Osteoblast (primary cell): ENCODE measurements around the gene TAF10. TPM values are rescaled to one million over a fixed set of nuclear protein-coding genes. Genes with fewer than 3 reads are reported as not detected.

ENCODE experiments used
- DNase-seq: peaks from one replicate; pipeline ENCODE4 v3.0.0; 2011; ENCODE audit warnings: low spot score, mixed read lengths; ENCODE audit not compliant: insufficient read length; ENCODE audit errors: missing footprints
- H2AFZ ChIP-seq: 2 replicates; pipeline ENCODE4 v1.6.0; 2011; ENCODE audit warnings: mild to moderate bottlenecking, low read length
- H3K27ac ChIP-seq: 2 replicates; pipeline ENCODE4 v1.5.1; 2011; ENCODE audit warnings: mild to moderate bottlenecking, low read depth, low read length, moderate library complexity
- H3K27me3 ChIP-seq: 2 replicates; pipeline ENCODE4 v1.6.0; 2012; ENCODE audit warnings: mild to moderate bottlenecking, control low read depth, inconsistent platforms, low read length, moderate library complexity; ENCODE audit not compliant: insufficient read depth
- H3K36me3 ChIP-seq: 2 replicates; pipeline ENCODE4 v1.5.1; 2011; ENCODE audit warnings: mild to moderate bottlenecking, low read length, control low read depth, moderate library complexity; ENCODE audit not compliant: insufficient read depth
- H3K4me1 ChIP-seq: 2 replicates; pipeline ENCODE4 v1.5.1; 2011; ENCODE audit warnings: mild to moderate bottlenecking, low read length, control low read depth, moderate library complexity; ENCODE audit not compliant: insufficient read depth
- H3K4me2 ChIP-seq: 2 replicates; pipeline ENCODE4 v1.6.0; 2011; ENCODE audit warnings: mild to moderate bottlenecking, low read length; ENCODE audit not compliant: insufficient read depth
- H3K4me3 ChIP-seq: fragments of 200-600 bp; sonication (generic); 3 replicates; pipeline ENCODE4 v1.5.1; 2012; ENCODE audit warnings: mild to moderate bottlenecking, low read length, inconsistent platforms; ENCODE audit not compliant: insufficient read depth
- H3K79me2 ChIP-seq: 2 replicates; pipeline ENCODE4 v1.6.0; 2012; ENCODE audit warnings: mild to moderate bottlenecking, low read length, control low read depth, inconsistent platforms; ENCODE audit not compliant: insufficient read depth
- H3K9me3 ChIP-seq: 2 replicates; pipeline ENCODE4 v1.5.1; 2011; ENCODE audit warnings: low read depth, low read length, control low read depth
- H4K20me1 ChIP-seq: 2 replicates; pipeline ENCODE4 v1.6.0; 2012; ENCODE audit warnings: mild to moderate bottlenecking, low read length, control low read depth; ENCODE audit not compliant: insufficient read depth
- total RNA-seq: library from RNA; depleted of rRNA; stranded (reverse); fragments of >200 nt; gene quantifications from 2 replicates; pipeline ENCODE4 v1.2.3, GENCODE V29; 2012
- TF ChIP-seq, protein P1 (sequence below): IDR thresholded peaks from 2 replicates; pipeline ENCODE4 v1.5.1; 2011; ENCODE audit warnings: mild to moderate bottlenecking, low read depth, low read length, moderate library complexity; ENCODE audit errors: extremely low read depth

TAF10 gene
- total RNA-seq, 1 donor, result 23.5 TPM

DNA sequence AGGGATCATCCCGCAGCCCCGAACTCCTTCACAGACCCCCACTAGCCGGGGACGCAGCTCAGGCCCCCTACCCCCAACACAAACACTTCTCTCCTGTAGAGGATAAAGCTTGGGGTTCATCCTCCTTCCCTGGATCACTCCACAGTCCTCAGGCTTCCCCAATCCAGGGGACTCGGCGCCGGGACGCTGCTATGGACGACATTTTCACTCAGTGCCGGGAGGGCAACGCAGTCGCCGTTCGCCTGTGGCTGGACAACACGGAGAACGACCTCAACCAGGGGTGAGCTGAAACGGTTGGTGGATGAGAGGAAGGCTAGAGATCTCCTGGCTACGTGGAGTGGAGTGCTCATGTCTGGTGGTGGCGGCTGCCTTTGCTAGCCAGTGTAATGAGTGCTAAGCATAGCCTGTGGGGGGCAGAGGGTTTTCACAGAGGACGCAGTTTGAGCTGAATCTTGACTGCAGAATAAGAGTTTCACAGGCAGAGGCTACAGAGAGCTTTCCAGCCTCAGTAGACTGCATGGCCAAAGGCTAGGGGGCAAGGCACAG, 7.9 kb downstream of the TAF10 start:
- H2AFZ ChIP-seq, result peak overlapping the region; percentile 86
- H3K27me3 ChIP-seq, result no peaks in the 10 kb centered on the region
- peaks cover 17% of the 10 kb centered on the region for H4K20me1 ChIP-seq
- peak overlapping the region; percentile 96 for H3K4me3 ChIP-seq
- H3K4me2 ChIP-seq, result peak overlapping the region; percentile 93
- peaks cover 56% of the 10 kb centered on the region for H3K4me1 ChIP-seq
- peaks cover 47% of the 10 kb centered on the region for H3K36me3 ChIP-seq
- H3K27ac ChIP-seq, result peak overlapping the region; percentile 71
- H3K79me2 ChIP-seq, result peaks cover 90% of the 10 kb centered on the region
- TF ChIP-seq, protein P1, sequence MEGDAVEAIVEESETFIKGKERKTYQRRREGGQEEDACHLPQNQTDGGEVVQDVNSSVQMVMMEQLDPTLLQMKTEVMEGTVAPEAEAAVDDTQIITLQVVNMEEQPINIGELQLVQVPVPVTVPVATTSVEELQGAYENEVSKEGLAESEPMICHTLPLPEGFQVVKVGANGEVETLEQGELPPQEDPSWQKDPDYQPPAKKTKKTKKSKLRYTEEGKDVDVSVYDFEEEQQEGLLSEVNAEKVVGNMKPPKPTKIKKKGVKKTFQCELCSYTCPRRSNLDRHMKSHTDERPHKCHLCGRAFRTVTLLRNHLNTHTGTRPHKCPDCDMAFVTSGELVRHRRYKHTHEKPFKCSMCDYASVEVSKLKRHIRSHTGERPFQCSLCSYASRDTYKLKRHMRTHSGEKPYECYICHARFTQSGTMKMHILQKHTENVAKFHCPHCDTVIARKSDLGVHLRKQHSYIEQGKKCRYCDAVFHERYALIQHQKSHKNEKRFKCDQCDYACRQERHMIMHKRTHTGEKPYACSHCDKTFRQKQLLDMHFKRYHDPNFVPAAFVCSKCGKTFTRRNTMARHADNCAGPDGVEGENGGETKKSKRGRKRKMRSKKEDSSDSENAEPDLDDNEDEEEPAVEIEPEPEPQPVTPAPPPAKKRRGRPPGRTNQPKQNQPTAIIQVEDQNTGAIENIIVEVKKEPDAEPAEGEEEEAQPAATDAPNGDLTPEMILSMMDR, result peak; percentile 22
- DNase-seq, result peak; percentile 96
- no peaks in the 10 kb centered on the region for H3K9me3 ChIP-seq

- peaks cover 50% of the 10 kb centered on the region for H3K4me1 ChIP-seq
- peak within 1 kb of the TSS; percentile 86 for H2AFZ ChIP-seq
- H4K20me1 ChIP-seq, result peaks cover 22% of the 10 kb centered on the region
- peak within 1 kb of the TSS; percentile 96 for H3K4me3 ChIP-seq
- H3K9me3 ChIP-seq, result no peaks in the 10 kb centered on the region
- H3K4me2 ChIP-seq, result peak within 1 kb of the TSS; percentile 93
- TF ChIP-seq, protein P1, result no peak
- peak within 1 kb of the TSS; percentile 71 for H3K27ac ChIP-seq
- peak; percentile 99 for DNase-seq
- peaks cover 90% of the 10 kb centered on the region for H3K79me2 ChIP-seq
- no peaks in the 10 kb centered on the region for H3K27me3 ChIP-seq
- H3K36me3 ChIP-seq, result peaks cover 47% of the 10 kb centered on the region
Measured at GRCh38 chr11:6603287-6604080, 8.5 kb downstream of the TAF10 start, which contains the start of the genes ILK and RRP8. ILK (plus strand) TSS chr11:6603774; CDS start chr11:6604272, 498 bp downstream. RRP8 (minus strand) TSS chr11:6603616; CDS start chr11:6603502, 114 bp downstream.

DNA sequence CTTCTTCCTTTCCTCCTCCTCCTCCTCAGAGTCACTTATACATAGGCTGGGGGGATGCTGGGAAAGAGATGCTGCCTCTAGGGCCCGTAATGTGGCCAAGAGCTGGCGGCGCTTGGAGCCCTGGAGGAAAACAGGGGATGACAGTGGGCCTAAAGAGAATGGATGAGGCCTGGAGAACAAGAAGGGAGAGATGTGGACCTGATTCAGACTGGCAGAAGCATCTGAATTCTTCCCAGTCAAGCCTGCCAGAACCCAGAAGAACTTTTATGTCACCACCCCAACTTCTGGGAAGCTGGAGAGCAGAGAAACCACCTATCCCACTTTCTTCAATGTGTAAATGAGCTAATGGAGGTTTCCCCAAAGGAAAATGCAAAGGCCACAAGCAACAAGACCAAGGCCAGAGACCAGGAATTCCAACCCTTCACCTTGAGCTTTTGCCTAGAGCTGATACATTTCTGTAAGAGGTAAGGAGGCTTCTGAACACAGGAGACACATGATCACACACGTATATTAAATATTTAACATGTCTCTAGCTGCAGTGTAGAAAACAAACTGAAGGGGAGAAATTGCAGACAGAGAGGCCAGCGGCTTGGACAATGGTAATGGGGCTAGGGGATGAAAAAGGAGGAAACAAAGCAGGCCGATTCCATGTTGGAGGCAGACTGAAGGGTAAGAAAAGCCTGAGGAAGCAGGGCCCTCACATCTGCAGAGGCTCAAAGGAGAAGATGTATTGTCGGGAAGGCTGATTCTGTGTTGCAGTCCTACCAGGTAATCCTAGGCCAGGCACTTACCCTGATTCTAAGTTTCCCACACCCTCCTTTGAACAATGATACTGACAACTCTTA, 9.7 kb downstream of the TAF10 start:
- peak overlapping the region; percentile 78 for H2AFZ ChIP-seq

More for the DNA sequence above, 9.7 kb downstream of the TAF10 start:
- TF ChIP-seq, protein P1, result peak; percentile 9
- peaks cover 38% of the 10 kb centered on the region for H3K4me1 ChIP-seq
- H3K9me3 ChIP-seq, result no peaks in the 10 kb centered on the region
- peak; percentile 89 for DNase-seq
- H3K36me3 ChIP-seq, result peaks cover 47% of the 10 kb centered on the region
- H3K27ac ChIP-seq, result peak overlapping the region; percentile 45
- H3K4me3 ChIP-seq, result peak overlapping the region; percentile 96
- peak overlapping the region; percentile 89 for H3K4me2 ChIP-seq
- peaks cover 89% of the 10 kb centered on the region for H3K79me2 ChIP-seq
- no peaks in the 10 kb centered on the region for H3K27me3 ChIP-seq
- H4K20me1 ChIP-seq, result peaks cover 23% of the 10 kb centered on the region
